Breast epithelium (tissue), 4 donors: ENCODE measurements around the gene STEAP1. TPM values are rescaled to one million over a fixed set of nuclear protein-coding genes. Genes with fewer than 3 reads are reported as not detected.

Experiments used
- DNase-seq, 2 donors: peaks; one replicate each; pipeline ENCODE4 v3.0.0-alpha.2; 2019; ENCODE audit warnings: low spot score in 2 of 2
- H3K27ac ChIP-seq, 2 donors: fragments of 200-600 bp; sonication (generic) in 1 of 2; one replicate each; pipeline ENCODE4 v1.5.1; 2016 to 2019; ENCODE audit warnings: mild to moderate bottlenecking in 1 of 2
- H3K27me3 ChIP-seq, 2 donors: fragments of 200-600 bp; sonication (generic) in 1 of 2; one replicate each; pipeline versions ENCODE4 v1.5.1 to v1.6.0; 2017 to 2019; ENCODE audit warnings: control low read depth in 1 of 2, mild to moderate bottlenecking in 1 of 2
- H3K36me3 ChIP-seq: fragments of 200-600 bp; one replicate; pipeline ENCODE4 v1.5.1; 2019
- H3K4me1 ChIP-seq, 2 donors: fragments of 200-600 bp; sonication (generic); one replicate each; pipeline ENCODE4 v1.5.1; 2016 to 2019; ENCODE audit warnings: control low read depth in 1 of 2
- H3K4me3 ChIP-seq, 3 donors: fragments of 200-600 bp; sonication (generic); 1 replicate in 2 of 3; 2 replicates in 1 of 3; pipeline ENCODE4 v1.5.1; 2016 to 2019; ENCODE audit warnings: mild to moderate bottlenecking in 3 of 3, moderate library complexity in 2 of 3
- H3K9me3 ChIP-seq, 2 donors: fragments of 200-600 bp; sonication (generic) in 1 of 2; one replicate each; pipeline ENCODE4 v1.5.1; 2016 to 2019; ENCODE audit warnings: control low read depth in 1 of 2
- POLR2A ChIP-seq: fragments of 450-650 bp; IDR thresholded peaks from one replicate; pipeline ENCODE4 v1.6.1; 2016; ENCODE audit warnings: antibody characterized with exemption, mild to moderate bottlenecking, moderate library complexity
- POLR2AphosphoS5 ChIP-seq, 3 donors: sonication (generic); formaldehyde crosslinking; IDR thresholded peaks; one replicate each; pipeline ENCODE4 v1.6.1; 2017; ENCODE audit warnings: antibody characterized with exemption in 3 of 3
- intact Hi-C: fragments of 100-400 bp; cut with DNase I; formaldehyde crosslinking; loops from one replicate; pipeline ENCODE4 v1.15.1; 2023; ENCODE audit warnings: low total_unique reads
- total RNA-seq, 3 donors: library from RNA; depleted of rRNA; stranded (reverse); fragments of >200 nt; gene quantifications; one replicate each; pipeline ENCODE4 v1.1.0, GENCODE V29; 2016
- TF ChIP-seq, protein P1 (sequence below), 3 donors: fragments of 450-650 bp; IDR thresholded peaks; one replicate each; pipeline ENCODE4 v1.5.1; 2016 to 2017; ENCODE audit warnings: antibody characterized with exemption in 3 of 3, mild to moderate bottlenecking in 3 of 3, moderate library complexity in 3 of 3

STEAP1 gene
- total RNA-seq, 3 donors from 2014 or later: 19.2 to 75.1 (median 24.5) TPM

DNA sequence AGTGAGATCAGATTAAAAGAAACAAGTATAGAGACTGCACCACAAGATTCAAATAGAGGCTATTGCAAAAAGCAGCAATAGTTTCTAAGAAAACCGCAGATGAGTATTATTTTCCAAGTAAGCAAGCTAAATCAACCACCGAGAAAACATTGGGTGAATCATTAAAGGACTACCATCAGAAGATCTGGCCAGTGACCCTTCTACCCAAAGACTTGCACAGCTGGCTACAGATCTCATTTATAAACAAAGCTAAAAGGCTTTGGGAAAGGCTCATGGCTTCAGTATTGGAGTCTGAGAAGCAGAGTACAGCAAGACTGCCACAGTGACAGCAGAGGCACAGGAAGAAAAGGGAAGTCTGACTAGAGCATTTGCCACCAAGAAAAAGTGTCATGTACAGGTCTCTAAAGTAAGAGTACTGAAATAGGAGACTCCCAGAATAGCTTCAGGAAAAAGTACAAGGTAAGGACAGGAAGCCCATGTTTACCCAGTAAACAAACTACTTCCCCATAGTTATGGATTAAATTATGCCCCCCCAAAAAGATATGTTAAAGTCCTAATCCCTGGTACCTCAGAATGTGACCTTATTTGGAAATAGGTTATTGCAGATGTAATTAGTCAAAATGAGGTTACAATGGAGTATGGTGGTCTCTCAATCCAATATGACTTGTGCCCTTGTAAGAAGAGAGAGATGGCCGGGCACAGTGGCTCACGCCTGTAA, 19.0 kb downstream of the STEAP1 start:
- intact Hi-C loops: no loop called here
- H3K27me3 ChIP-seq: no peaks in the 10 kb centered on the region
- H3K27ac ChIP-seq: no peak overlapping the region
- H3K4me3 ChIP-seq: no peak overlapping the region
- TF ChIP-seq POLR2AphosphoS5 (IDR thresholded peaks at IDR 0.05): no peak
- TF ChIP-seq, protein P1, sequence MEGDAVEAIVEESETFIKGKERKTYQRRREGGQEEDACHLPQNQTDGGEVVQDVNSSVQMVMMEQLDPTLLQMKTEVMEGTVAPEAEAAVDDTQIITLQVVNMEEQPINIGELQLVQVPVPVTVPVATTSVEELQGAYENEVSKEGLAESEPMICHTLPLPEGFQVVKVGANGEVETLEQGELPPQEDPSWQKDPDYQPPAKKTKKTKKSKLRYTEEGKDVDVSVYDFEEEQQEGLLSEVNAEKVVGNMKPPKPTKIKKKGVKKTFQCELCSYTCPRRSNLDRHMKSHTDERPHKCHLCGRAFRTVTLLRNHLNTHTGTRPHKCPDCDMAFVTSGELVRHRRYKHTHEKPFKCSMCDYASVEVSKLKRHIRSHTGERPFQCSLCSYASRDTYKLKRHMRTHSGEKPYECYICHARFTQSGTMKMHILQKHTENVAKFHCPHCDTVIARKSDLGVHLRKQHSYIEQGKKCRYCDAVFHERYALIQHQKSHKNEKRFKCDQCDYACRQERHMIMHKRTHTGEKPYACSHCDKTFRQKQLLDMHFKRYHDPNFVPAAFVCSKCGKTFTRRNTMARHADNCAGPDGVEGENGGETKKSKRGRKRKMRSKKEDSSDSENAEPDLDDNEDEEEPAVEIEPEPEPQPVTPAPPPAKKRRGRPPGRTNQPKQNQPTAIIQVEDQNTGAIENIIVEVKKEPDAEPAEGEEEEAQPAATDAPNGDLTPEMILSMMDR (IDR thresholded peaks at IDR 0.05): no peak
- TF ChIP-seq POLR2A: no peak
- H3K36me3 ChIP-seq: no peaks in the 10 kb centered on the region
- no peaks in the 10 kb centered on the region for H3K9me3 ChIP-seq
- H3K4me1 ChIP-seq: no peaks in the 10 kb centered on the region
- DNase-seq: no peak

DNA sequence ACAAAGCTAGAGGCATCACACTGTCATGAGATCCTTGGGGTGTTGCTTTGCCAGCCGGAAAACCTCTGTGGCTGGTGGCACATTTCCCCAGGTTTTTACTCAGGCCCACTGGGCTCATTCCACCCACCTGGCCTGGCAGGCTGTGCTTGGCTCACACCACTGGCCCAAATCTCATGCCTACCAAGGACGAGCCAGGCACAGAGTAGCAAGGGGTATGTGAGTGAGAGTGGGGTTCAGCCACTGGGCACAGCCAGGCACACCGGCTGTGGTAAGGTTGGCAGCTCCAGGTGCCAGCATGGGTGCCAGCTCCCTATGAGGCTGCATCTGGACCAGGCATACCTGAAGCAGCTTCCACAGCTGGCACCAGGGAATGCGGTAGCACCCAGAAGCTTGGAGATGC, 21.4 kb downstream of the STEAP1 start:
- H3K27ac ChIP-seq: no peak overlapping the region
- H3K27me3 ChIP-seq: no peaks in the 10 kb centered on the region
- no peak overlapping the region for H3K4me3 ChIP-seq
- no peaks in the 10 kb centered on the region for H3K9me3 ChIP-seq
- no peak for DNase-seq
- no peaks in the 10 kb centered on the region for H3K4me1 ChIP-seq
- intact Hi-C loops: no loop called here
- no peaks in the 10 kb centered on the region for H3K36me3 ChIP-seq
- TF ChIP-seq, protein P1 (IDR thresholded peaks at IDR 0.05): no peak
- TF ChIP-seq POLR2A (no peak), POLR2AphosphoS5 (IDR thresholded peaks at IDR 0.05) (no peak)

DNA sequence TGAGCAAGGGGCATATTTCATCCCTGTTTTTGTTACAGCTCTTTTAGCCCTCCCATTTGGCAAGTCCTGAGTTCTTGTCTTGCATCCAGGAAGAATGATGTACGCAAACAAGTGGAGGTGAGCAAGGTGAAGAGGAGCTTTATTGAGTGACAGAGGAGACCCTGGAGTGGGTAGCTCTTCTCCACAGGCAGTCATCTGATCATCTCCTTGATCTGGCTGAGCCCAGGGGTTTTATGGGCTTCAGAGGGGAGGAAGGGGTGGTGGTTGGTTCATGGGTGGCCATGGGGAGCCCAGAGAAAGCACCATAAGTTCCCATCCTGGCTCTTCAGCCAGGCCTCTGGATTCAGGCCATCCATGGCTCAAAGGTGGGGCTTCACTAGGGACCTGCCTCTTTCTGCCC, 21.9 kb downstream of the STEAP1 start:
- Histone ChIP-seq H3K4me1 (no peaks in the 10 kb centered on the region), H3K36me3 (no peaks in the 10 kb centered on the region), H3K27ac (no peak overlapping the region), H3K9me3 (no peaks in the 10 kb centered on the region), H3K27me3 (no peaks in the 10 kb centered on the region), H3K4me3 (no peak overlapping the region)
- DNase-seq: no peak
- TF ChIP-seq POLR2AphosphoS5 (IDR thresholded peaks at IDR 0.05) (no peak), POLR2A (no peak)
- TF ChIP-seq, protein P1 (IDR thresholded peaks at IDR 0.05): no peak
- intact Hi-C loops: no loop called here

DNA sequence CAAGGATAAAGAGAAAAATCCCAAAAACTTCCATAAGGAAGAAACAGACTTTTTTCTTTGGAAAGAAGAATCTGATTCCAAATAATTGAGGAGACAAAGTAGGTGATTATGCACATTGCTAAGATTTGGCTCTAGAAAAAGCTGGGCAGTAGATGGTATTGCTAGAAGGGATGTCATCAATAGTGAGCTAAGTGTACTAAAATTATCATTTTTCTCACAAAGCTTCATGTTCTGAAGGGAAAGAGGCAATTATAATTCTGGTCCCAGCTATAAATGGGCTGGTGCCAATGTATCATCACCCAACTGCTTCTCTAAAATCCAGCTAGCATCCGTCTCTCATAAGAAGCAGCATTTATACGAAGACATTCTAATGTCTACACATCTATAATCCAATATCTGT, 23.9 kb downstream of the STEAP1 start:
- H3K4me3 ChIP-seq: no peak overlapping the region
- intact Hi-C loops: no loop called here
- no peak overlapping the region for H3K27ac ChIP-seq
- no peaks in the 10 kb centered on the region for H3K27me3 ChIP-seq
- no peaks in the 10 kb centered on the region for H3K4me1 ChIP-seq
- H3K36me3 ChIP-seq: no peaks in the 10 kb centered on the region
- TF ChIP-seq POLR2AphosphoS5 (IDR thresholded peaks at IDR 0.05) (no peak), POLR2A (no peak)
- TF ChIP-seq, protein P1 (IDR thresholded peaks at IDR 0.05): no peak
- no peak for DNase-seq
- no peaks in the 10 kb centered on the region for H3K9me3 ChIP-seq

DNA sequence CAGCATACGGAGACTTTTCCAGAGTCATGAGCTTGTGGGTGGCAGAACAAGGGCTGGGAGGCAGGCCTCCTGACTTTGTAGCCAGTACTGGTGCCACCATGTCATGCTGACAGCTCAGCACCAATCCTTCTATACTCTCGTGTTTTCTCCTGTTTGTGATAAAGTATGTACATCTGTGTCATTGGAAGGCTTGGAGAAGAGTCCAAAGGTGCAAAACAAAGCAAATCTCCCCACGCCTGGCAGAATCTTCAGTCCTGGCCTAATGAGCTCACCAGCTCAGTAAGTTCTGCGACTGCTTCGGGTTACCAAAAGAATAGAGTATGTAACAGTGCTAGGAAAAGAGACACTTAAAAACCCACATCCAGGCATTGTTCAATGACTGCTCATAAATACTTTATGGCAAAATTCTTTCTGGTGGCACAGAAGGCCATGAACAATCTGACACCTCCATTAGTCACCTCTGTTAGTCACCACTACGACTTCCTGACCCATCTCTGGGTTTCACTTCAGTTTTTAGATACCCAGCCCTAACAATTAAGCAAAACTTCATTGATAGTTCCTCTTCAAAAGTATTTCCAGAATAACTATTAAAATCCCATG, 24.5 kb downstream of the STEAP1 start:
- no peak overlapping the region for H3K4me3 ChIP-seq
- no peak overlapping the region for H3K27ac ChIP-seq
- no peaks in the 10 kb centered on the region for H3K9me3 ChIP-seq
- no peak for TF ChIP-seq POLR2AphosphoS5 (IDR thresholded peaks at IDR 0.05)
- intact Hi-C loops: no loop called here
- DNase-seq: no peak
- H3K4me1 ChIP-seq: no peaks in the 10 kb centered on the region
- no peaks in the 10 kb centered on the region for H3K27me3 ChIP-seq
- no peaks in the 10 kb centered on the region for H3K36me3 ChIP-seq
